GM12892 (cell line): ENCODE results near the gene CST8.

ENCODE experiments used
- POLR2A ChIP-seq: IDR thresholded peaks from 2 replicates; pipeline ENCODE4 v1.6.1; 2011; ENCODE audit warnings: low read depth, low read length, control low read depth
- POLR2AphosphoS5 ChIP-seq: IDR thresholded peaks from 2 replicates; pipeline ENCODE4 v1.6.1; 2011; ENCODE audit warnings: low read depth, low read length, control low read depth
- TAF1 ChIP-seq: IDR thresholded peaks from 2 replicates; pipeline ENCODE4 v1.6.1; 2011; ENCODE audit warnings: low read depth, mild to moderate bottlenecking, control low read depth, low read length, borderline replicate concordance

GRCh38 chr20:23534801-23535593 is 44.1 kb downstream of the CST8 start:
- TF ChIP-seq POLR2A (no peak), POLR2AphosphoS5 (no peak), TAF1 (no peak)
